ENCODE measurements around the gene SMPD4.
"Not testable (repeated sequence)": the region's sequence is repeated elsewhere in the genome, so short reads cannot be mapped to it uniquely, and the experiment has no call there.

The SMPD4 gene

GRCh38 chr2:130185896-130186295 lies 4.5 kb upstream of the SMPD4 start:
- Histone ChIP-seq H2AFZ (ENCODE audit: low read length) (no peak overlapping the region), H3K36me3 (ENCODE audit: insufficient read depth, low read length) (peaks cover 7% of the 10 kb centered on the region; the same call in 1 of the 2 replicates), H4K20me1 (ENCODE audit: insufficient read depth, low read length) (no peaks in the 10 kb centered on the region), H3K27ac (ENCODE audit: low read depth, low read length, poor library complexity, severe bottlenecking) (no peak overlapping the region), H3K79me2 (ENCODE audit: insufficient read depth, low read length) (peaks cover 3% of the 10 kb centered on the region), H3K9me3 (ENCODE audit: low read length) (no peaks in the 10 kb centered on the region), H3K4me2 (ENCODE audit: low read length) (no peak overlapping the region), H3K27me3 (ENCODE audit: insufficient read depth, low read length) (no peaks in the 10 kb centered on the region), H3F3A (ENCODE audit: insufficient read depth, low read length) (no peaks in the 10 kb centered on the region), H3K4me1 (ENCODE audit: insufficient read depth, low read length, severe bottlenecking) (peaks cover 10% of the 10 kb centered on the region), H3K9me2 (ENCODE audit: low read depth, low read length) (no peaks in the 10 kb centered on the region), H3K4me3 (ENCODE audit: low read depth, low read length, poor library complexity, severe bottlenecking) (no peak overlapping the region), H3K9ac (ENCODE audit: low read length) (no peak overlapping the region)
- TF ChIP-seq, protein P1, sequence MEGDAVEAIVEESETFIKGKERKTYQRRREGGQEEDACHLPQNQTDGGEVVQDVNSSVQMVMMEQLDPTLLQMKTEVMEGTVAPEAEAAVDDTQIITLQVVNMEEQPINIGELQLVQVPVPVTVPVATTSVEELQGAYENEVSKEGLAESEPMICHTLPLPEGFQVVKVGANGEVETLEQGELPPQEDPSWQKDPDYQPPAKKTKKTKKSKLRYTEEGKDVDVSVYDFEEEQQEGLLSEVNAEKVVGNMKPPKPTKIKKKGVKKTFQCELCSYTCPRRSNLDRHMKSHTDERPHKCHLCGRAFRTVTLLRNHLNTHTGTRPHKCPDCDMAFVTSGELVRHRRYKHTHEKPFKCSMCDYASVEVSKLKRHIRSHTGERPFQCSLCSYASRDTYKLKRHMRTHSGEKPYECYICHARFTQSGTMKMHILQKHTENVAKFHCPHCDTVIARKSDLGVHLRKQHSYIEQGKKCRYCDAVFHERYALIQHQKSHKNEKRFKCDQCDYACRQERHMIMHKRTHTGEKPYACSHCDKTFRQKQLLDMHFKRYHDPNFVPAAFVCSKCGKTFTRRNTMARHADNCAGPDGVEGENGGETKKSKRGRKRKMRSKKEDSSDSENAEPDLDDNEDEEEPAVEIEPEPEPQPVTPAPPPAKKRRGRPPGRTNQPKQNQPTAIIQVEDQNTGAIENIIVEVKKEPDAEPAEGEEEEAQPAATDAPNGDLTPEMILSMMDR (IDR thresholded peaks at IDR 0.05; ENCODE audit: low read length), result no peak
- TF ChIP-seq EZH2 (IDR thresholded peaks at IDR 0.05; ENCODE audit: borderline replicate concordance, low read length), result no peak

- TF ChIP-seq, protein P1 (IDR thresholded peaks at IDR 0.05; ENCODE audit: low read length), result no peak
- no peak for TF ChIP-seq EZH2 (IDR thresholded peaks at IDR 0.05; ENCODE audit: borderline replicate concordance, low read length)
- no peak overlapping the region for H3K9ac ChIP-seq (ENCODE audit: low read length)
- H2AFZ ChIP-seq (ENCODE audit: low read length), result no peak overlapping the region
- no peaks in the 10 kb centered on the region for H3K27me3 ChIP-seq (ENCODE audit: insufficient read depth, low read length)
- no peak overlapping the region for H3K4me2 ChIP-seq (ENCODE audit: low read length)
- H3K9me2 ChIP-seq (ENCODE audit: low read depth, low read length), result no peaks in the 10 kb centered on the region
- H3K4me1 ChIP-seq (ENCODE audit: insufficient read depth, low read length, severe bottlenecking), result peaks cover 13% of the 10 kb centered on the region
- no peaks in the 10 kb centered on the region for H3K9me3 ChIP-seq (ENCODE audit: low read length)
- peaks cover 7% of the 10 kb centered on the region; the same call in 1 of the 2 replicates for H3K36me3 ChIP-seq (ENCODE audit: insufficient read depth, low read length)
- H3K4me3 ChIP-seq (ENCODE audit: low read depth, low read length, poor library complexity, severe bottlenecking), result no peak overlapping the region
- no peak overlapping the region for H3K27ac ChIP-seq (ENCODE audit: low read depth, low read length, poor library complexity, severe bottlenecking)
- H4K20me1 ChIP-seq (ENCODE audit: insufficient read depth, low read length), result no peaks in the 10 kb centered on the region
- H3F3A ChIP-seq (ENCODE audit: insufficient read depth, low read length), result no peaks in the 10 kb centered on the region
- peaks cover 7% of the 10 kb centered on the region for H3K79me2 ChIP-seq (ENCODE audit: insufficient read depth, low read length)
Measured at GRCh38 chr2:130185436-130185835, 4.0 kb upstream of the SMPD4 start.

GRCh38 chr2:130183512-130184373 lies 2.3 kb upstream of the SMPD4 start:
- H3K4me2 ChIP-seq (ENCODE audit: low read length), result peak overlapping the region; percentile 62
- peaks cover 12% of the 10 kb centered on the region; the same call in 1 of the 2 replicates for H3K36me3 ChIP-seq (ENCODE audit: insufficient read depth, low read length)
- no peak overlapping the region for H3K27ac ChIP-seq (ENCODE audit: low read depth, low read length, poor library complexity, severe bottlenecking)
- H3K9me2 ChIP-seq (ENCODE audit: low read depth, low read length), result no peaks in the 10 kb centered on the region
- H3K4me1 ChIP-seq (ENCODE audit: insufficient read depth, low read length, severe bottlenecking), result peaks cover 25% of the 10 kb centered on the region
- H3K4me3 ChIP-seq (ENCODE audit: low read depth, low read length, poor library complexity, severe bottlenecking), result peak overlapping the region; percentile 87
- peak overlapping the region; percentile 85 for H3K9ac ChIP-seq (ENCODE audit: low read length)
- H3K27me3 ChIP-seq (ENCODE audit: insufficient read depth, low read length), result no peaks in the 10 kb centered on the region
- no peak overlapping the region for H2AFZ ChIP-seq (ENCODE audit: low read length)
- no peaks in the 10 kb centered on the region for H3F3A ChIP-seq (ENCODE audit: insufficient read depth, low read length)
- H3K79me2 ChIP-seq (ENCODE audit: insufficient read depth, low read length), result peaks cover 24% of the 10 kb centered on the region
- H4K20me1 ChIP-seq (ENCODE audit: insufficient read depth, low read length), result no peaks in the 10 kb centered on the region
- H3K9me3 ChIP-seq (ENCODE audit: low read length), result no peaks in the 10 kb centered on the region
- TF ChIP-seq EZH2 (IDR thresholded peaks at IDR 0.05; ENCODE audit: borderline replicate concordance, low read length), result no peak
- TF ChIP-seq, protein P1 (IDR thresholded peaks at IDR 0.05; ENCODE audit: low read length), result no peak

GRCh38 chr2:130182826-130183511 lies 1.6 kb upstream of the SMPD4 start:
- Histone ChIP-seq H3K4me3 (ENCODE audit: low read depth, low read length, poor library complexity, severe bottlenecking) (peak overlapping the region; percentile 87), H3K36me3 (ENCODE audit: insufficient read depth, low read length) (peaks cover 13% of the 10 kb centered on the region; the same call in 1 of the 2 replicates), H3K4me2 (ENCODE audit: low read length) (peak overlapping the region; percentile 62), H3K9ac (ENCODE audit: low read length) (peak overlapping the region; percentile 85), H3K79me2 (ENCODE audit: insufficient read depth, low read length) (peaks cover 31% of the 10 kb centered on the region), H3K4me1 (ENCODE audit: insufficient read depth, low read length, severe bottlenecking) (peaks cover 25% of the 10 kb centered on the region)
- H3K9me2 ChIP-seq (ENCODE audit: low read depth, low read length); H4K20me1 ChIP-seq (ENCODE audit: insufficient read depth, low read length); H3K27me3 ChIP-seq (ENCODE audit: insufficient read depth, low read length); H3F3A ChIP-seq (ENCODE audit: insufficient read depth, low read length); H3K27ac ChIP-seq (ENCODE audit: low read depth, low read length, poor library complexity, severe bottlenecking); H2AFZ ChIP-seq (ENCODE audit: low read length); H3K9me3 ChIP-seq (ENCODE audit: low read length): not testable (repeated sequence)
